NT2/D1 (cell line): ENCODE results near the gene LRRC56.

Experiments used
- DNase-seq: peaks from one replicate; pipeline ENCODE4 v3.0.0-alpha.2; 2011; ENCODE audit warnings: low read depth, low spot score
- H3K27me3 ChIP-seq: 2 replicates; pipeline ENCODE4 v1.6.0; 2011; ENCODE audit warnings: mild to moderate bottlenecking; ENCODE audit not compliant: insufficient read length, insufficient read depth
- H3K36me3 ChIP-seq: 2 replicates; pipeline ENCODE4 v1.6.1; 2011; ENCODE audit warnings: mild to moderate bottlenecking, low read length, mixed read lengths; ENCODE audit not compliant: insufficient read depth, insufficient read length
- H3K4me1 ChIP-seq: 2 replicates; pipeline ENCODE4 v1.5.1; 2011; ENCODE audit not compliant: insufficient read depth, insufficient read length
- H3K4me3 ChIP-seq: 2 replicates; pipeline ENCODE4 v1.5.1; 2011; ENCODE audit warnings: low read depth; ENCODE audit not compliant: insufficient read length
- H3K9ac ChIP-seq: 2 replicates; pipeline ENCODE4 v1.6.0; 2011; ENCODE audit warnings: low read depth; ENCODE audit not compliant: insufficient read length
- H3K9me3 ChIP-seq: 2 replicates; pipeline ENCODE4 v1.5.1; 2011; ENCODE audit warnings: mild to moderate bottlenecking, low read length; ENCODE audit not compliant: insufficient read depth
- SUZ12 ChIP-seq: IDR thresholded peaks from 2 replicates; pipeline ENCODE4 v1.6.1; 2011; ENCODE audit not compliant: insufficient read length, insufficient read depth; ENCODE audit errors: extremely low read depth
- YY1 ChIP-seq: IDR thresholded peaks from 2 replicates; pipeline ENCODE4 v1.6.1; 2011; ENCODE audit not compliant: insufficient read length, insufficient read depth
- ZNF274 ChIP-seq: IDR thresholded peaks from 2 replicates; pipeline ENCODE4 v1.6.1; 2011; ENCODE audit warnings: mild to moderate bottlenecking, low read depth, low read length

LRRC56 gene

GRCh38 chr11:589798-590197 lies 52.5 kb downstream of the LRRC56 start:
- Histone ChIP-seq H3K36me3 (peaks cover 87% of the 10 kb centered on the region), H3K27me3 (no peaks in the 10 kb centered on the region), H3K9ac (no peak overlapping the region), H3K4me1 (peaks cover 9% of the 10 kb centered on the region), H3K4me3 (no peak overlapping the region), H3K9me3 (no peaks in the 10 kb centered on the region)
- no peak for DNase-seq
- TF ChIP-seq SUZ12 (no peak), ZNF274 (no peak), YY1 (no peak)

- Histone ChIP-seq H3K9me3 (no peaks in the 10 kb centered on the region), H3K36me3 (peaks cover 96% of the 10 kb centered on the region), H3K9ac (no peak overlapping the region), H3K4me3 (no peak overlapping the region), H3K27me3 (no peaks in the 10 kb centered on the region), H3K4me1 (peaks cover 9% of the 10 kb centered on the region)
- TF ChIP-seq YY1 (no peak), SUZ12 (no peak), ZNF274 (no peak)
- no peak for DNase-seq
Observed at GRCh38 chr11:590997-591396, 53.7 kb downstream of the LRRC56 start.

- no peak for TF ChIP-seq ZNF274
- no peak for TF ChIP-seq YY1
- TF ChIP-seq SUZ12 = no peak
- H3K9ac ChIP-seq = no peak overlapping the region
- H3K36me3 ChIP-seq = peaks cover 95% of the 10 kb centered on the region
- peaks cover 3% of the 10 kb centered on the region for H3K4me1 ChIP-seq
- H3K4me3 ChIP-seq = no peak overlapping the region
- no peak for DNase-seq
- no peaks in the 10 kb centered on the region for H3K27me3 ChIP-seq
- H3K9me3 ChIP-seq = no peaks in the 10 kb centered on the region
Observed at GRCh38 chr11:592501-592900, 55.2 kb downstream of the LRRC56 start.

- Histone ChIP-seq H3K9me3 (no peaks in the 10 kb centered on the region), H3K36me3 (peaks cover 95% of the 10 kb centered on the region), H3K27me3 (no peaks in the 10 kb centered on the region), H3K4me3 (no peak overlapping the region), H3K4me1 (peaks cover 6% of the 10 kb centered on the region), H3K9ac (no peak overlapping the region)
- no peak for DNase-seq
- no peak for TF ChIP-seq ZNF274
- no peak for TF ChIP-seq SUZ12
- no peak for TF ChIP-seq YY1
Observed at GRCh38 chr11:592918-593317, 55.6 kb downstream of the LRRC56 start.

- Histone ChIP-seq H3K36me3 (peaks cover 96% of the 10 kb centered on the region), H3K9me3 (no peaks in the 10 kb centered on the region), H3K27me3 (no peaks in the 10 kb centered on the region), H3K4me1 (peaks cover 6% of the 10 kb centered on the region), H3K4me3 (no peak overlapping the region), H3K9ac (no peak overlapping the region)
- no peak for TF ChIP-seq SUZ12
- TF ChIP-seq YY1 = no peak
- no peak for TF ChIP-seq ZNF274
- no peak for DNase-seq
Observed at GRCh38 chr11:593347-593746, 56.0 kb downstream of the LRRC56 start.

GRCh38 chr11:595400-595799 lies 58.1 kb downstream of the LRRC56 start:
- H3K9ac ChIP-seq = no peak overlapping the region
- no peaks in the 10 kb centered on the region for H3K27me3 ChIP-seq
- H3K4me1 ChIP-seq = peaks cover 6% of the 10 kb centered on the region
- H3K9me3 ChIP-seq = no peaks in the 10 kb centered on the region
- no peak overlapping the region for H3K4me3 ChIP-seq
- H3K36me3 ChIP-seq = peaks cover 92% of the 10 kb centered on the region
- no peak for DNase-seq
- TF ChIP-seq ZNF274 (no peak), SUZ12 (no peak), YY1 (no peak)

- Histone ChIP-seq H3K36me3 (peaks cover 90% of the 10 kb centered on the region), H3K9me3 (no peaks in the 10 kb centered on the region), H3K9ac (no peak overlapping the region), H3K4me3 (no peak overlapping the region), H3K27me3 (no peaks in the 10 kb centered on the region), H3K4me1 (peaks cover 6% of the 10 kb centered on the region)
- DNase-seq = no peak
- TF ChIP-seq SUZ12 (no peak), ZNF274 (no peak), YY1 (no peak)
Observed at GRCh38 chr11:596374-596773, 59.0 kb downstream of the LRRC56 start.

- no peak for DNase-seq
- H3K36me3 ChIP-seq = peaks cover 91% of the 10 kb centered on the region
Observed at GRCh38 chr11:597166-597725, 59.9 kb downstream of the LRRC56 start.

More at GRCh38 chr11:597166-597725, 59.9 kb downstream of the LRRC56 start:
- no peak overlapping the region for H3K4me3 ChIP-seq
- no peak for TF ChIP-seq SUZ12
- no peak for TF ChIP-seq ZNF274
- no peak for TF ChIP-seq YY1
- H3K9me3 ChIP-seq = no peaks in the 10 kb centered on the region
- H3K27me3 ChIP-seq = no peaks in the 10 kb centered on the region
- peaks cover 6% of the 10 kb centered on the region for H3K4me1 ChIP-seq
- H3K9ac ChIP-seq = no peak overlapping the region
